ENCODE results near the gene CHRNB2. TPM values are rescaled to one million over a fixed set of nuclear protein-coding genes. Genes with fewer than 3 reads are reported as not detected.
A peak's percentile ranks its signal among the peaks of the same experiment; 100 is the strongest.

The CHRNB2 gene
- total RNA-seq, 1 experiment from 2014 or later, result 1.8 TPM

DNA sequence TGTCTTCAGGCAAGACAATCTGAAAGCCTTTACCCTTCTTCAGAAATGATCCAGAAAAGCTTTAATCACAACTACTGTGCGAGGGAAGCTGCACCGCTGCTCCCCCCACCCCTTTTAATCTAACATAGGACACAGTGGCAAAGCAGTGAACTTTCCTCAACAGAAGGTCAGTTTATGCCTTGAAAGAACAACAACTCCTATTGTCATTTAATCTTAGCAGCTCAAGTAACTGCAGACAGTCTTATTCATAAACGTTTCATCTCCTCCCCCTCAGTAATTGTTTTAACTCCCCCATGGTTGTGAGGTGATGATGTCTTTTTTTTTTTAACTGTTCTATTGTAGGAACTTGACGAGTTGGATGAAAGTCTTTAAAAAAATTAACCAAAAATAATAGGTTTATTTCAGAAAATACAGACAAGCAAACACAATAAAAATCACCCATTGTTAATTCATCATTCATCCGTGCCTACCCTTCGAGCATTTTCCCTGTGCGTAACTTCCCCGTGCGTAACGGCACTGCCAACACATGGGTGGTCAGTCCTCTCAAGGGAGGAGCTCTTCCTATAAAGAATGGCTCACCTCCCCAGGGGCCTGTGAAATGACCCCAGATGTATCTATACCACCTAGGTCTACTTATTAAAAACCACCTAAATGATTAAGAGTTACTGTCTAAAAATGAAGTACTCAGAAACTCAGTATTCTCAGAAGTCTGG is 43.7 kb downstream of the CHRNB2 start:
- Histone ChIP-seq H2AFZ (ENCODE audit: low read length) (no peak overlapping the region), H3K9ac (ENCODE audit: extremely low read depth, insufficient read length, low read length) (no peak overlapping the region), H3K79me1 (ENCODE audit: insufficient read depth, low read depth, low read length, poor library complexity, severe bottlenecking) (peaks cover 4% of the 10 kb centered on the region), H2BK20ac (ENCODE audit: low read depth, low read length, poor library complexity, severe bottlenecking) (no peak overlapping the region), H2BK12ac (ENCODE audit: insufficient read length, low read depth, low read length) (no peak overlapping the region), H3K56ac (ENCODE audit: insufficient read length, low read depth, low read length) (no peak overlapping the region), H3K27me3 (ENCODE audit: insufficient read depth, low read length) (no peaks in the 10 kb centered on the region), H3K4ac (ENCODE audit: low read depth, low read length) (no peak overlapping the region), H3K4me2 (ENCODE audit: insufficient read depth, insufficient read length, low read length) (peak overlapping the region; percentile 27), H3K18ac (ENCODE audit: insufficient read length, low read depth, low read length) (no peak overlapping the region), H2BK5ac (ENCODE audit: insufficient read length, low read length) (no peak overlapping the region), H3K9me3 (ENCODE audit: control insufficient read depth, low read depth, low read length) (no peaks in the 10 kb centered on the region), H3K27ac (ENCODE audit: insufficient read length, low read depth, low read length) (no peak overlapping the region), H4K8ac (replicated peaks; ENCODE audit: insufficient read length, low read depth, low read length) (no peak overlapping the region), H2BK15ac (ENCODE audit: low read depth, low read length) (no peak overlapping the region), H4K91ac (ENCODE audit: insufficient read length, low read depth, low read length) (no peak overlapping the region), H3K23ac (ENCODE audit: insufficient read length, low read depth, low read length) (no peak overlapping the region), H3K23me2 (ENCODE audit: insufficient read length, low read depth, low read length, poor library complexity, severe bottlenecking) (peaks cover 12% of the 10 kb centered on the region), H4K20me1 (ENCODE audit: control insufficient read depth, insufficient read depth, insufficient read length) (no peaks in the 10 kb centered on the region), H3K4me1 (ENCODE audit: insufficient read depth, low read length) (peaks cover 18% of the 10 kb centered on the region; the same call in 1 of the 2 replicates), H3T11ph (ENCODE audit: low read length) (no peak overlapping the region), H4K5ac (ENCODE audit: insufficient read length, low read depth, low read length) (no peak overlapping the region), H3K79me2 (ENCODE audit: insufficient read depth, low read length) (peaks cover 22% of the 10 kb centered on the region; the same call in 1 of the 2 replicates), H2AK5ac (ENCODE audit: insufficient read length, low read length) (no peak overlapping the region), H3K14ac (ENCODE audit: insufficient read depth, low read length) (no peak overlapping the region), H2BK120ac (ENCODE audit: low read depth, low read length, poor library complexity, severe bottlenecking) (no peak overlapping the region)
- Mint-ChIP-seq H3K27ac (peak overlapping the region; percentile 84 to 98 (median 96)), H3K4me3 (peak overlapping the region; percentile 16 to 68), H3K4me1 (peaks cover 59 to 62% of the 10 kb centered on the region in 2 experiments), H3K27me3 (ENCODE audit: low read depth) (no peaks in the 10 kb centered on the region; the same call in 1 of the 2 replicates), H3K9me3 (no peaks in the 10 kb centered on the region), H3K36me3 (ENCODE audit: insufficient read depth in 1 of 3, low read depth in 3 of 3) (0 out of 7 replicates have a peak, but pooled peaks cover 0 to 2% (median 0%) of the 10 kb centered on the region in 3 experiments)
- WGBS (ENCODE audit: extremely low coverage, insufficient read length, low lambda C conversion rate), result no CpG with 5 or more reads among the region's 10 CpGs
- TF ChIP-seq, protein P1, sequence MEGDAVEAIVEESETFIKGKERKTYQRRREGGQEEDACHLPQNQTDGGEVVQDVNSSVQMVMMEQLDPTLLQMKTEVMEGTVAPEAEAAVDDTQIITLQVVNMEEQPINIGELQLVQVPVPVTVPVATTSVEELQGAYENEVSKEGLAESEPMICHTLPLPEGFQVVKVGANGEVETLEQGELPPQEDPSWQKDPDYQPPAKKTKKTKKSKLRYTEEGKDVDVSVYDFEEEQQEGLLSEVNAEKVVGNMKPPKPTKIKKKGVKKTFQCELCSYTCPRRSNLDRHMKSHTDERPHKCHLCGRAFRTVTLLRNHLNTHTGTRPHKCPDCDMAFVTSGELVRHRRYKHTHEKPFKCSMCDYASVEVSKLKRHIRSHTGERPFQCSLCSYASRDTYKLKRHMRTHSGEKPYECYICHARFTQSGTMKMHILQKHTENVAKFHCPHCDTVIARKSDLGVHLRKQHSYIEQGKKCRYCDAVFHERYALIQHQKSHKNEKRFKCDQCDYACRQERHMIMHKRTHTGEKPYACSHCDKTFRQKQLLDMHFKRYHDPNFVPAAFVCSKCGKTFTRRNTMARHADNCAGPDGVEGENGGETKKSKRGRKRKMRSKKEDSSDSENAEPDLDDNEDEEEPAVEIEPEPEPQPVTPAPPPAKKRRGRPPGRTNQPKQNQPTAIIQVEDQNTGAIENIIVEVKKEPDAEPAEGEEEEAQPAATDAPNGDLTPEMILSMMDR (conservative IDR thresholded peaks at IDR 0.05), result no peak
- no peak for DNase-seq
